ENCODE results near the gene SLCO1A2.

Gene SLCO1A2

DNA sequence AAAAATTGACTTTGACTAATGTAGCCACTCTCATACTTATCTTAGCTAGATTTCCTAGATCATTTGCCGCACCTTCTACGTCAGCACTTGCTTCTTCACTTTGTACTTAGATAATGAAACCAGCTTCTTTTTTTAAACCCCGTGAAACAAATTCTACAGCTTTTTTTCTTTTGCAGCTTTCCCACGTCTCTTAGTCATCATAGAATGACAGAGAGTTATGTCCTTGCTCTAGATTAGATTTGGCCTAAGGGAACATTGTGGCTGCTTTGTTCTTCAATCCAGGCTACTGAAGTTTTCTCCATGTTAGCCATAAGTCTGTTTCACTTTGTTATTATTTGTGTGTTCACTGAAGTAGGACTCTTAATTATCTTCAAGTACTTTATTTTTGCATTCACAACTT, 94.9 kb downstream of the SLCO1A2 start:
- no peaks in the 10 kb centered on the region for H3K27me3 ChIP-seq
- H3K36me3 ChIP-seq: no peaks in the 10 kb centered on the region
- H3K9me3 ChIP-seq: no peaks in the 10 kb centered on the region
- TF ChIP-seq, protein P1, sequence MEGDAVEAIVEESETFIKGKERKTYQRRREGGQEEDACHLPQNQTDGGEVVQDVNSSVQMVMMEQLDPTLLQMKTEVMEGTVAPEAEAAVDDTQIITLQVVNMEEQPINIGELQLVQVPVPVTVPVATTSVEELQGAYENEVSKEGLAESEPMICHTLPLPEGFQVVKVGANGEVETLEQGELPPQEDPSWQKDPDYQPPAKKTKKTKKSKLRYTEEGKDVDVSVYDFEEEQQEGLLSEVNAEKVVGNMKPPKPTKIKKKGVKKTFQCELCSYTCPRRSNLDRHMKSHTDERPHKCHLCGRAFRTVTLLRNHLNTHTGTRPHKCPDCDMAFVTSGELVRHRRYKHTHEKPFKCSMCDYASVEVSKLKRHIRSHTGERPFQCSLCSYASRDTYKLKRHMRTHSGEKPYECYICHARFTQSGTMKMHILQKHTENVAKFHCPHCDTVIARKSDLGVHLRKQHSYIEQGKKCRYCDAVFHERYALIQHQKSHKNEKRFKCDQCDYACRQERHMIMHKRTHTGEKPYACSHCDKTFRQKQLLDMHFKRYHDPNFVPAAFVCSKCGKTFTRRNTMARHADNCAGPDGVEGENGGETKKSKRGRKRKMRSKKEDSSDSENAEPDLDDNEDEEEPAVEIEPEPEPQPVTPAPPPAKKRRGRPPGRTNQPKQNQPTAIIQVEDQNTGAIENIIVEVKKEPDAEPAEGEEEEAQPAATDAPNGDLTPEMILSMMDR (IDR thresholded peaks at IDR 0.05): no peak
- no peak overlapping the region for H3K4me3 ChIP-seq (ENCODE audit: low read depth in 1 of 2, low read length in 1 of 2)
- no peak overlapping the region for H3K27ac ChIP-seq
- H3K4me1 ChIP-seq (ENCODE audit: control insufficient read depth in 1 of 2, insufficient read depth in 1 of 2, low read depth in 1 of 2, low read length in 1 of 2): no peaks in the 10 kb centered on the region

DNA sequence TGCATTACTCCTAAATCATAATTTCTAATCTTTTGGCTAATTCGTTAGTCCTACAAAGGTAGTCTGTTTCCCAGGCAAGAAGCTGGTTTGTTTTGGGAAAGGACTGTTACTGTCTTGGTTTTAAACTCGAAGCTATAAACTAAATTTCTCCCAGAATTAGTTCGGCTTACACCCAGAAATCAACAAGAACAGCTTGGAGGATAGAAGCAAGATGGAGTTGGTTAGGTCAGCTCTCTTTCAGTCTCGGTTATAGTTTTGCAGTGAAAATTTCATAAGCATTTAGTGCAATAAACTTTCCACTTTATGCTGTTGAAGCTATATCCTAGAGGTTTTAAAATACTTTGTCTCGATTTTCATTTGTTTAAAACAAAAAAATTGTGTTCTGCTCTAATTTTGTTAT, 100.3 kb downstream of the SLCO1A2 start:
- H3K4me1 ChIP-seq (ENCODE audit: control insufficient read depth in 1 of 2, insufficient read depth in 1 of 2, low read depth in 1 of 2, low read length in 1 of 2): no peaks in the 10 kb centered on the region
- no peak overlapping the region for H3K4me3 ChIP-seq (ENCODE audit: low read depth in 1 of 2, low read length in 1 of 2)
- H3K9me3 ChIP-seq: no peaks in the 10 kb centered on the region
- no peaks in the 10 kb centered on the region for H3K27me3 ChIP-seq
- H3K27ac ChIP-seq: no peak overlapping the region
- no peaks in the 10 kb centered on the region for H3K36me3 ChIP-seq
- TF ChIP-seq, protein P1 (IDR thresholded peaks at IDR 0.05): no peak

- Histone ChIP-seq H3K4me3 (ENCODE audit: low read depth in 1 of 2, low read length in 1 of 2) (no peak overlapping the region), H3K36me3 (no peaks in the 10 kb centered on the region), H3K27ac (no peak overlapping the region), H3K27me3 (no peaks in the 10 kb centered on the region), H3K9me3 (no peaks in the 10 kb centered on the region), H3K4me1 (ENCODE audit: control insufficient read depth in 1 of 2, insufficient read depth in 1 of 2, low read depth in 1 of 2, low read length in 1 of 2) (no peaks in the 10 kb centered on the region)
- TF ChIP-seq, protein P1 (IDR thresholded peaks at IDR 0.05): no peak
These were observed 110.8 kb downstream of the SLCO1A2 start for GRCh38 chr12:21223930-21224329.

DNA sequence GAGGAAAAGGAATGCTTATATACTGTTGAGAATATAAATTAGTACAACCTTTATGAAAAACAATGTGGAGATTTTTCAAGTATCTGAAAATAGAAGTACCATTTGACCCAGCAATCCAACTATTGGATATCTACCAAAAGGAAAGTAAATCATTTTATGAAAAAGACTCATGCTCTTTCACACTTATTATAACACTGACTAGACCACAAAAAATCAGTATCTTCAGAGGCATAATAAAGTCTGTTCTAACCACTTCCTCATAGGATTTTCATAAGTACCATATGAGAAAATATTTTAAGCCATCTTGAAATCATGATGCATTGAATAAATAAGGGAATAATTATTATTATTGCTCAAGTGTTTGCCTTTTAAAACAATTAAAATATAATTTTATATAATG, 112.9 kb downstream of the SLCO1A2 start:
- Histone ChIP-seq H3K27ac (no peak overlapping the region), H3K36me3 (no peaks in the 10 kb centered on the region), H3K27me3 (no peaks in the 10 kb centered on the region), H3K9me3 (no peaks in the 10 kb centered on the region), H3K4me3 (ENCODE audit: low read depth in 1 of 2, low read length in 1 of 2) (no peak overlapping the region), H3K4me1 (ENCODE audit: control insufficient read depth in 1 of 2, insufficient read depth in 1 of 2, low read depth in 1 of 2, low read length in 1 of 2) (no peaks in the 10 kb centered on the region)
- TF ChIP-seq, protein P1 (IDR thresholded peaks at IDR 0.05): no peak

DNA sequence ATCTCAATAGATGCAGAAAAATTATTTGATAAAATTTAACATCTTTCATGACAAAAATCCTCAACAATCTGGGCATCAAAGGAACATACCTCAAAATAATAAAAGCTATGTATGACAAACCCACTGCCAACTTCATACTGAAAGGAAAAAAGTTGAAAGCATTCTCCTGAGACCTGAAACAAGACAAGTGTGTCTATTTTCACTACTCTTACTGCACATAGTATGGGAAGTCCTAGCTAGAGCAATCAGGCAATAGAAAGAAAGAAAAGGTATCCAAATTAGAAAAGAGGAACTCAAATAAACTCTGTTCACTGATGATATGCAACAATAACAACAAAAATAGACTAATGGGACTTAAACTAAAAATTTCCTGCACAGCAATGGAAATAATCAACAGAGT, 113.6 kb downstream of the SLCO1A2 start:
- Histone ChIP-seq H3K4me3 (ENCODE audit: low read depth in 1 of 2, low read length in 1 of 2) (no peak overlapping the region), H3K27me3 (no peaks in the 10 kb centered on the region), H3K9me3 (no peaks in the 10 kb centered on the region), H3K27ac (no peak overlapping the region), H3K36me3 (no peaks in the 10 kb centered on the region), H3K4me1 (ENCODE audit: control insufficient read depth in 1 of 2, insufficient read depth in 1 of 2, low read depth in 1 of 2, low read length in 1 of 2) (no peaks in the 10 kb centered on the region)
- TF ChIP-seq, protein P1 (IDR thresholded peaks at IDR 0.05): no peak

DNA sequence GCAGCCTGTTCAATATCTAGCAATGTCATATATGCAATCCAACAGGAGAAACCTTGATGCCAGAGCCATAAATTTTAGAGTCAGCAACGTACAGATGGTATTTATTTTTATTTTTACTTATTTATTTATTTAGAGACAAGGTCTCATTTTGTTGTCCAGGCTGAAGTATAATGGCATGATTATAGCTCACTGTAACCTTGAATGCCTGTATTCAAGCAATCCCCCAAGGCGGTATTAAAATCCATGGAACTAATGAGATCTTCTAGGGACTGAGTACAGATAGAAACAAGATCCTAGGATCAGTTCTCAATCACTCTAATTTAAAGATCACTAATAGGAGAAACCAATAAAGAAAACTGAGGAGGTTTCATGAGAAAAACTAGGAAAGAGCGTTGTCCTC, 114.5 kb downstream of the SLCO1A2 start:
- no peaks in the 10 kb centered on the region for H3K4me1 ChIP-seq (ENCODE audit: control insufficient read depth in 1 of 2, insufficient read depth in 1 of 2, low read depth in 1 of 2, low read length in 1 of 2)
- no peak overlapping the region for H3K27ac ChIP-seq
- H3K9me3 ChIP-seq: no peaks in the 10 kb centered on the region
- H3K27me3 ChIP-seq: no peaks in the 10 kb centered on the region
- H3K36me3 ChIP-seq: no peaks in the 10 kb centered on the region
- no peak overlapping the region for H3K4me3 ChIP-seq (ENCODE audit: low read depth in 1 of 2, low read length in 1 of 2)
- TF ChIP-seq, protein P1 (IDR thresholded peaks at IDR 0.05): no peak

Measured in neutrophil (primary cell).